GM23338 (cell line): ENCODE data around the gene RIMS1. TPM values are rescaled to one million over a fixed set of nuclear protein-coding genes. Genes with fewer than 3 reads are reported as not detected.

Experiments
- ATAC-seq: fragments of 200-7000 bp; cut with Tn5 transposase; 3 replicates; pipeline ENCODE4 v1.9.1; 2020
- DNase-seq: peaks from one replicate; pipeline ENCODE4 v3.0.0-alpha.2; 2015; ENCODE audit warnings: low spot score
- H2AFZ ChIP-seq: fragments of 200-600 bp; sonication (generic); 2 replicates; pipeline ENCODE4 v1.8.0; 2016; ENCODE audit warnings: antibody characterized with exemption, mild to moderate bottlenecking, moderate library complexity
- H3F3A ChIP-seq: fragments of 200-600 bp; sonication (generic); replicated peaks from 2 replicates; pipeline ENCODE4 v1.8.0; 2017; ENCODE audit warnings: antibody characterized with exemption, mixed run types, low read depth
- H3K27ac ChIP-seq: fragments of 200-600 bp; sonication (generic); 2 replicates; pipeline ENCODE4 v1.6.1; 2016; ENCODE audit warnings: low read depth
- H3K27me3 ChIP-seq: fragments of 200-600 bp; sonication (generic); 2 replicates; pipeline ENCODE4 v1.8.0; 2016; ENCODE audit warnings: mild to moderate bottlenecking, mixed run types, moderate library complexity; ENCODE audit not compliant: insufficient read depth
- H3K36me3 ChIP-seq: fragments of 200-600 bp; sonication (generic); 2 replicates; pipeline ENCODE4 v1.8.0; 2016; ENCODE audit warnings: mild to moderate bottlenecking; ENCODE audit not compliant: insufficient read depth
- H3K4me1 ChIP-seq: fragments of 200-600 bp; sonication (generic); 2 replicates; pipeline ENCODE4 v1.8.0; 2016; ENCODE audit warnings: mild to moderate bottlenecking, moderate library complexity; ENCODE audit not compliant: insufficient read depth
- H3K4me2 ChIP-seq: fragments of 200-600 bp; sonication (generic); 2 replicates; pipeline ENCODE4 v1.7.1; 2017; ENCODE audit warnings: mixed run types
- H3K4me3 ChIP-seq: fragments of 200-600 bp; sonication (generic); 2 replicates; pipeline ENCODE4 v1.6.1; 2016; ENCODE audit warnings: mixed run types
- H3K79me2 ChIP-seq: fragments of 200-600 bp; sonication (generic); replicated peaks from 2 replicates; pipeline ENCODE4 v1.8.0; 2017; ENCODE audit warnings: mild to moderate bottlenecking; ENCODE audit not compliant: insufficient read depth
- H3K9me2 ChIP-seq: fragments of 200-600 bp; sonication (generic); 2 replicates; pipeline ENCODE4 v1.8.0; 2017; ENCODE audit not compliant: insufficient read depth
- H4K20me1 ChIP-seq: fragments of 200-600 bp; sonication (generic); replicated peaks from 2 replicates; pipeline ENCODE4 v1.8.0; 2017; ENCODE audit warnings: mild to moderate bottlenecking; ENCODE audit not compliant: insufficient read depth
- H3K27ac Mint-ChIP-seq: 2 replicates; pipeline ENCODE4 v1.8.0; 2020; ENCODE audit warnings: inconsistent platforms, mild to moderate bottlenecking, moderate library complexity, mixed read lengths
- H3K27me3 Mint-ChIP-seq: 3 replicates; pipeline ENCODE4 v1.8.0; 2022; ENCODE audit warnings: low read depth, mild to moderate bottlenecking, moderate library complexity, mixed read lengths, inconsistent platforms; ENCODE audit not compliant: insufficient read depth, poor library complexity
- H3K36me3 Mint-ChIP-seq: 3 replicates; pipeline ENCODE4 v1.8.0; 2021; ENCODE audit warnings: low read depth, mild to moderate bottlenecking, inconsistent platforms, moderate library complexity, mixed read lengths
- H3K4me1 Mint-ChIP-seq: 3 replicates; pipeline ENCODE4 v1.8.0; 2020; ENCODE audit warnings: mild to moderate bottlenecking, inconsistent platforms, mixed read lengths
- H3K4me3 Mint-ChIP-seq: 3 replicates; pipeline ENCODE4 v1.8.0; 2021; ENCODE audit warnings: moderate library complexity, mild to moderate bottlenecking, inconsistent platforms, mixed read lengths
- H3K9me3 Mint-ChIP-seq: 3 replicates; pipeline ENCODE4 v1.8.0; 2020; ENCODE audit warnings: moderate library complexity, mild to moderate bottlenecking, inconsistent platforms, mixed read lengths
- CREB1 ChIP-seq: fragments of 250-450 bp; sonication (Bioruptor Pico); IDR thresholded peaks from 2 replicates; pipeline ENCODE4 v1.5.0; 2020; ENCODE audit warnings: low read depth, mild to moderate bottlenecking, moderate library complexity
- EZH2 ChIP-seq: fragments of 200-600 bp; sonication (generic); IDR thresholded peaks from one replicate; pipeline ENCODE4 v1.8.0; 2017; ENCODE audit warnings: antibody characterized with exemption, mild to moderate bottlenecking, low read depth; ENCODE audit not compliant: unreplicated experiment
- EZH2phosphoT487 ChIP-seq: fragments of 200-600 bp; sonication (generic); IDR thresholded peaks from one replicate; pipeline ENCODE4 v1.8.1; 2018; ENCODE audit warnings: antibody characterized with exemption; ENCODE audit not compliant: unreplicated experiment
- JUNB ChIP-seq: IDR thresholded peaks from one replicate; pipeline ENCODE4 v1.6.1; 2016; ENCODE audit warnings: antibody characterized with exemption; ENCODE audit not compliant: unreplicated experiment
- NANOG ChIP-seq: IDR thresholded peaks from 2 replicates; pipeline ENCODE4 v1.6.1; 2016; ENCODE audit warnings: antibody characterized with exemption, borderline replicate concordance
- POLR2AphosphoS5 ChIP-seq: IDR thresholded peaks from 2 replicates; pipeline ENCODE4 v1.6.1; 2016; ENCODE audit warnings: antibody characterized with exemption, low read depth
- STAT1 ChIP-seq: IDR thresholded peaks from one replicate; pipeline ENCODE4 v1.6.1; 2016; ENCODE audit warnings: antibody characterized with exemption; ENCODE audit not compliant: unreplicated experiment
- ZNF114 ChIP-seq: fragments of 250-450 bp; sonication (Bioruptor Pico); IDR thresholded peaks from 2 replicates; pipeline ENCODE4 v1.5.0; 2020; ENCODE audit warnings: mild to moderate bottlenecking, moderate library complexity
- ZNF331 ChIP-seq: fragments of 250-450 bp; sonication (Bioruptor Pico); IDR thresholded peaks from 2 replicates; pipeline ENCODE4 v1.5.0; 2020; ENCODE audit warnings: low read depth, mild to moderate bottlenecking, moderate library complexity
- polyA plus RNA-seq: library from polyadenylated mRNA; unstranded; fragments of >200 nt; fragmentation: Nextera tagmentation; extraction: Ambion mirVana; gene quantifications from 2 replicates; pipeline ENCODE4 v1.2.1, GENCODE V29; 2016
- total RNA-seq: library from RNA; depleted of rRNA; stranded (reverse); fragments of >200 nt; shearing (Covaris generic); gene quantifications from 2 replicates; pipeline ENCODE4 v1.2.3, GENCODE V29; 2014
- TF ChIP-seq, protein P1 (sequence below): IDR thresholded peaks from one replicate; pipeline ENCODE4 v1.6.1; 2018; ENCODE audit warnings: antibody characterized with exemption; ENCODE audit not compliant: unreplicated experiment
- TF ChIP-seq, protein P2 (sequence below): IDR thresholded peaks from 2 replicates; pipeline ENCODE4 v1.6.1; 2016; ENCODE audit warnings: antibody characterized with exemption
- TF ChIP-seq, protein P3 (sequence below): fragments of 250-450 bp; sonication (Bioruptor Pico); IDR thresholded peaks from 2 replicates; pipeline ENCODE4 v1.5.0; 2020; ENCODE audit warnings: mild to moderate bottlenecking, moderate library complexity
- TF ChIP-seq, protein P4 (sequence below), 2 experiments: fragments of 200-600 bp in 1 of 2; sonication (generic) in 1 of 2; conservative IDR thresholded peaks; 2 replicates each; pipeline versions ENCODE4 v1.5.1 to v1.6.1; 2016 to 2017; ENCODE audit warnings: antibody characterized with exemption in 2 of 2, low read depth in 2 of 2, mild to moderate bottlenecking in 2 of 2, moderate library complexity in 1 of 2

Gene RIMS1
- total and polyA plus RNA-seq, 2 experiments from 2014 or later = 0.89 to 4.0 TPM

DNA sequence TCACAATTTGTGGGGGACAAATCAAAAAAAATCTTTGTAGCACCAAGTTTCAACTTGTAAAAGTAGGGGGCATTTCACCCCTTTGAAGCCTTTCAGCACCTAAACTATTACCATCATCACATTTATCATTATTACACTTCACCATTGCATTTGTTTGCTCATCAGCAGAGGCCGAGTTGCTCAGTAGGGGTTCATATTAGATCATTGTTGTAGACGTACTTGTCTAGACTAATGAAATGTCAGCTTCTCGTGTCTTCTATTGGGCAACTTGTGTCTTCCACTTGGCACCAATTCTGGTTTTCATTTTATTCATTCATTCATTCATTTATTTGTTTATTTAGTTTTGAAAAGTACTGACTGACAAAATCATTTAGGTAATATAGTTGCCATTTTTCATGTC is 397.2 kb downstream of the RIMS1 start:
- H3K4me3 Mint-ChIP-seq = no peak overlapping the region
- H3K27ac Mint-ChIP-seq = no peak overlapping the region
- Histone ChIP-seq H3K79me2 (no peaks in the 10 kb centered on the region), H3K27me3 (no peaks in the 10 kb centered on the region), H3K36me3 (no peaks in the 10 kb centered on the region), H3K4me3 (no peak overlapping the region), H4K20me1 (no peaks in the 10 kb centered on the region), H3K27ac (no peak overlapping the region), H3F3A (no peaks in the 10 kb centered on the region), H3K4me2 (no peak overlapping the region), H3K4me1 (peaks cover 3% of the 10 kb centered on the region), H2AFZ (no peak overlapping the region), H3K9me2 (no peaks in the 10 kb centered on the region)
- DNase-seq (no peak), ATAC-seq (no peak)
- TF ChIP-seq JUNB (no peak), EZH2phosphoT487 (no peak), POLR2AphosphoS5 (no peak), ZNF114 (CRISPR knock-in tag) (no peak), EZH2 (no peak), ZNF331 (no peak), NANOG (no peak), STAT1 (no peak), CREB1 (CRISPR knock-in tag) (no peak)
- TF ChIP-seq, protein P1, sequence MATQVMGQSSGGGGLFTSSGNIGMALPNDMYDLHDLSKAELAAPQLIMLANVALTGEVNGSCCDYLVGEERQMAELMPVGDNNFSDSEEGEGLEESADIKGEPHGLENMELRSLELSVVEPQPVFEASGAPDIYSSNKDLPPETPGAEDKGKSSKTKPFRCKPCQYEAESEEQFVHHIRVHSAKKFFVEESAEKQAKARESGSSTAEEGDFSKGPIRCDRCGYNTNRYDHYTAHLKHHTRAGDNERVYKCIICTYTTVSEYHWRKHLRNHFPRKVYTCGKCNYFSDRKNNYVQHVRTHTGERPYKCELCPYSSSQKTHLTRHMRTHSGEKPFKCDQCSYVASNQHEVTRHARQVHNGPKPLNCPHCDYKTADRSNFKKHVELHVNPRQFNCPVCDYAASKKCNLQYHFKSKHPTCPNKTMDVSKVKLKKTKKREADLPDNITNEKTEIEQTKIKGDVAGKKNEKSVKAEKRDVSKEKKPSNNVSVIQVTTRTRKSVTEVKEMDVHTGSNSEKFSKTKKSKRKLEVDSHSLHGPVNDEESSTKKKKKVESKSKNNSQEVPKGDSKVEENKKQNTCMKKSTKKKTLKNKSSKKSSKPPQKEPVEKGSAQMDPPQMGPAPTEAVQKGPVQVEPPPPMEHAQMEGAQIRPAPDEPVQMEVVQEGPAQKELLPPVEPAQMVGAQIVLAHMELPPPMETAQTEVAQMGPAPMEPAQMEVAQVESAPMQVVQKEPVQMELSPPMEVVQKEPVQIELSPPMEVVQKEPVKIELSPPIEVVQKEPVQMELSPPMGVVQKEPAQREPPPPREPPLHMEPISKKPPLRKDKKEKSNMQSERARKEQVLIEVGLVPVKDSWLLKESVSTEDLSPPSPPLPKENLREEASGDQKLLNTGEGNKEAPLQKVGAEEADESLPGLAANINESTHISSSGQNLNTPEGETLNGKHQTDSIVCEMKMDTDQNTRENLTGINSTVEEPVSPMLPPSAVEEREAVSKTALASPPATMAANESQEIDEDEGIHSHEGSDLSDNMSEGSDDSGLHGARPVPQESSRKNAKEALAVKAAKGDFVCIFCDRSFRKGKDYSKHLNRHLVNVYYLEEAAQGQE = no peak
- TF ChIP-seq, protein P2, sequence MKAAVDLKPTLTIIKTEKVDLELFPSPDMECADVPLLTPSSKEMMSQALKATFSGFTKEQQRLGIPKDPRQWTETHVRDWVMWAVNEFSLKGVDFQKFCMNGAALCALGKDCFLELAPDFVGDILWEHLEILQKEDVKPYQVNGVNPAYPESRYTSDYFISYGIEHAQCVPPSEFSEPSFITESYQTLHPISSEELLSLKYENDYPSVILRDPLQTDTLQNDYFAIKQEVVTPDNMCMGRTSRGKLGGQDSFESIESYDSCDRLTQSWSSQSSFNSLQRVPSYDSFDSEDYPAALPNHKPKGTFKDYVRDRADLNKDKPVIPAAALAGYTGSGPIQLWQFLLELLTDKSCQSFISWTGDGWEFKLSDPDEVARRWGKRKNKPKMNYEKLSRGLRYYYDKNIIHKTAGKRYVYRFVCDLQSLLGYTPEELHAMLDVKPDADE = no peak
- TF ChIP-seq, protein P3, sequence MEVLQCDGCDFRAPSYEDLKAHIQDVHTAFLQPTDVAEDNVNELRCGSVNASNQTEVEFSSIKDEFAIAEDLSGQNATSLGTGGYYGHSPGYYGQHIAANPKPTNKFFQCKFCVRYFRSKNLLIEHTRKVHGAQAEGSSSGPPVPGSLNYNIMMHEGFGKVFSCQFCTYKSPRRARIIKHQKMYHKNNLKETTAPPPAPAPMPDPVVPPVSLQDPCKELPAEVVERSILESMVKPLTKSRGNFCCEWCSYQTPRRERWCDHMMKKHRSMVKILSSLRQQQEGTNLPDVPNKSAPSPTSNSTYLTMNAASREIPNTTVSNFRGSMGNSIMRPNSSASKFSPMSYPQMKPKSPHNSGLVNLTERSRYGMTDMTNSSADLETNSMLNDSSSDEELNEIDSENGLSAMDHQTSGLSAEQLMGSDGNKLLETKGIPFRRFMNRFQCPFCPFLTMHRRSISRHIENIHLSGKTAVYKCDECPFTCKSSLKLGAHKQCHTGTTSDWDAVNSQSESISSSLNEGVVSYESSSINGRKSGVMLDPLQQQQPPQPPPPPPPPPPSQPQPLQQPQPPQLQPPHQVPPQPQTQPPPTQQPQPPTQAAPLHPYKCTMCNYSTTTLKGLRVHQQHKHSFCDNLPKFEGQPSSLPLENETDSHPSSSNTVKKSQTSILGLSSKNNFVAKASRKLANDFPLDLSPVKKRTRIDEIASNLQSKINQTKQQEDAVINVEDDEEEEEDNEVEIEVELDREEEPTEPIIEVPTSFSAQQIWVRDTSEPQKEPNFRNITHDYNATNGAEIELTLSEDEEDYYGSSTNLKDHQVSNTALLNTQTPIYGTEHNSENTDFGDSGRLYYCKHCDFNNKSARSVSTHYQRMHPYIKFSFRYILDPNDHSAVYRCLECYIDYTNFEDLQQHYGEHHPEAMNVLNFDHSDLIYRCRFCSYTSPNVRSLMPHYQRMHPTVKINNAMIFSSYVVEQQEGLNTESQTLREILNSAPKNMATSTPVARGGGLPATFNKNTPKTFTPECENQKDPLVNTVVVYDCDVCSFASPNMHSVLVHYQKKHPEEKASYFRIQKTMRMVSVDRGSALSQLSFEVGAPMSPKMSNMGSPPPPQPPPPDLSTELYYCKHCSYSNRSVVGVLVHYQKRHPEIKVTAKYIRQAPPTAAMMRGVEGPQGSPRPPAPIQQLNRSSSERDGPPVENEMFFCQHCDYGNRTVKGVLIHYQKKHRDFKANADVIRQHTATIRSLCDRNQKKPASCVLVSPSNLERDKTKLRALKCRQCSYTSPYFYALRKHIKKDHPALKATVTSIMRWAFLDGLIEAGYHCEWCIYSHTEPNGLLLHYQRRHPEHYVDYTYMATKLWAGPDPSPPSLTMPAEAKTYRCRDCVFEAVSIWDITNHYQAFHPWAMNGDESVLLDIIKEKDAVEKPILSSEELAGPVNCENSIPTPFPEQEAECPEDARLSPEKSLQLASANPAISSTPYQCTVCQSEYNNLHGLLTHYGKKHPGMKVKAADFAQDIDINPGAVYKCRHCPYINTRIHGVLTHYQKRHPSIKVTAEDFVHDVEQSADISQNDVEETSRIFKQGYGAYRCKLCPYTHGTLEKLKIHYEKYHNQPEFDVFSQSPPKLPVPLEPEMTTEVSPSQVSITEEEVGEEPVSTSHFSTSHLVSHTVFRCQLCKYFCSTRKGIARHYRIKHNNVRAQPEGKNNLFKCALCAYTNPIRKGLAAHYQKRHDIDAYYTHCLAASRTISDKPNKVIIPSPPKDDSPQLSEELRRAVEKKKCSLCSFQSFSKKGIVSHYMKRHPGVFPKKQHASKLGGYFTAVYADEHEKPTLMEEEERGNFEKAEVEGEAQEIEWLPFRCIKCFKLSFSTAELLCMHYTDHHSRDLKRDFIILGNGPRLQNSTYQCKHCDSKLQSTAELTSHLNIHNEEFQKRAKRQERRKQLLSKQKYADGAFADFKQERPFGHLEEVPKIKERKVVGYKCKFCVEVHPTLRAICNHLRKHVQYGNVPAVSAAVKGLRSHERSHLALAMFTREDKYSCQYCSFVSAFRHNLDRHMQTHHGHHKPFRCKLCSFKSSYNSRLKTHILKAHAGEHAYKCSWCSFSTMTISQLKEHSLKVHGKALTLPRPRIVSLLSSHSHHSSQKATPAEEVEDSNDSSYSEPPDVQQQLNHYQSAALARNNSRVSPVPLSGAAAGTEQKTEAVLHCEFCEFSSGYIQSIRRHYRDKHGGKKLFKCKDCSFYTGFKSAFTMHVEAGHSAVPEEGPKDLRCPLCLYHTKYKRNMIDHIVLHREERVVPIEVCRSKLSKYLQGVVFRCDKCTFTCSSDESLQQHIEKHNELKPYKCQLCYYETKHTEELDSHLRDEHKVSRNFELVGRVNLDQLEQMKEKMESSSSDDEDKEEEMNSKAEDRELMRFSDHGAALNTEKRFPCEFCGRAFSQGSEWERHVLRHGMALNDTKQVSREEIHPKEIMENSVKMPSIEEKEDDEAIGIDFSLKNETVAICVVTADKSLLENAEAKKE (CRISPR knock-in tag) = no peak
- TF ChIP-seq, protein P4, sequence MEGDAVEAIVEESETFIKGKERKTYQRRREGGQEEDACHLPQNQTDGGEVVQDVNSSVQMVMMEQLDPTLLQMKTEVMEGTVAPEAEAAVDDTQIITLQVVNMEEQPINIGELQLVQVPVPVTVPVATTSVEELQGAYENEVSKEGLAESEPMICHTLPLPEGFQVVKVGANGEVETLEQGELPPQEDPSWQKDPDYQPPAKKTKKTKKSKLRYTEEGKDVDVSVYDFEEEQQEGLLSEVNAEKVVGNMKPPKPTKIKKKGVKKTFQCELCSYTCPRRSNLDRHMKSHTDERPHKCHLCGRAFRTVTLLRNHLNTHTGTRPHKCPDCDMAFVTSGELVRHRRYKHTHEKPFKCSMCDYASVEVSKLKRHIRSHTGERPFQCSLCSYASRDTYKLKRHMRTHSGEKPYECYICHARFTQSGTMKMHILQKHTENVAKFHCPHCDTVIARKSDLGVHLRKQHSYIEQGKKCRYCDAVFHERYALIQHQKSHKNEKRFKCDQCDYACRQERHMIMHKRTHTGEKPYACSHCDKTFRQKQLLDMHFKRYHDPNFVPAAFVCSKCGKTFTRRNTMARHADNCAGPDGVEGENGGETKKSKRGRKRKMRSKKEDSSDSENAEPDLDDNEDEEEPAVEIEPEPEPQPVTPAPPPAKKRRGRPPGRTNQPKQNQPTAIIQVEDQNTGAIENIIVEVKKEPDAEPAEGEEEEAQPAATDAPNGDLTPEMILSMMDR (conservative IDR thresholded peaks at IDR 0.05; ENCODE audit: low read depth in 2 of 2) = no peak
- H3K9me3 Mint-ChIP-seq = no peaks in the 10 kb centered on the region
- H3K4me1 Mint-ChIP-seq = peaks cover 3% of the 10 kb centered on the region
- H3K27me3 Mint-ChIP-seq = no peaks in the 10 kb centered on the region
- H3K36me3 Mint-ChIP-seq = no peaks in the 10 kb centered on the region
